Suprapubic skin (tissue), 4 donors: ENCODE data around the gene ESX1. TPM values are rescaled to one million over a fixed set of nuclear protein-coding genes. Genes with fewer than 3 reads are reported as not detected.

Experiments
- DNase-seq, 2 donors: peaks; one replicate each; pipeline ENCODE4 v3.0.0-alpha.2; 2019; ENCODE audit warnings: low spot score in 2 of 2
- H3K27ac ChIP-seq: fragments of 200-600 bp; sonication (generic); one replicate; pipeline ENCODE4 v1.5.1; 2019
- H3K27me3 ChIP-seq: fragments of 200-600 bp; sonication (generic); one replicate; pipeline ENCODE4 v1.5.1; 2019
- H3K36me3 ChIP-seq: fragments of 200-600 bp; sonication (generic); one replicate; pipeline ENCODE4 v1.5.1; 2019
- H3K4me1 ChIP-seq: fragments of 200-600 bp; sonication (generic); one replicate; pipeline ENCODE4 v1.5.1; 2019
- H3K4me3 ChIP-seq: fragments of 200-600 bp; sonication (generic); one replicate; pipeline ENCODE4 v1.5.1; 2019; ENCODE audit warnings: mild to moderate bottlenecking
- H3K9me3 ChIP-seq: fragments of 200-600 bp; sonication (generic); one replicate; pipeline ENCODE4 v1.5.1; 2019
- CTCF ChIP-seq, 2 donors: fragments of 200-600 bp in 1 of 2; fragments of 450-650 bp in 1 of 2; sonication (generic) in 1 of 2; IDR thresholded peaks; one replicate each; pipeline ENCODE4 v1.5.1; 2016 to 2019; ENCODE audit warnings: antibody characterized with exemption in 2 of 2, mild to moderate bottlenecking in 1 of 2, moderate library complexity in 1 of 2
- EP300 ChIP-seq: sonication (generic); formaldehyde crosslinking; IDR thresholded peaks from one replicate; pipeline ENCODE4 v1.6.1; 2017; ENCODE audit warnings: antibody characterized with exemption
- POLR2A ChIP-seq, 2 donors: fragments of 450-650 bp; IDR thresholded peaks; one replicate each; pipeline ENCODE4 v1.6.1; 2017; ENCODE audit warnings: antibody characterized with exemption in 2 of 2, mild to moderate bottlenecking in 2 of 2, moderate library complexity in 2 of 2
- POLR2AphosphoS5 ChIP-seq, 3 donors: sonication (generic); formaldehyde crosslinking; IDR thresholded peaks; one replicate each; pipeline ENCODE4 v1.6.1; 2017; ENCODE audit warnings: antibody characterized with exemption in 3 of 3
- WGBS: methylation state at CpG from one replicate; pipeline ENCODE4 v1.1.5; 2018; 5-methylcytosine and 5-hydroxymethylcytosine counted together
- total RNA-seq, 4 donors: library from RNA; depleted of rRNA; stranded (reverse); fragments of >200 nt; gene quantifications; one replicate each; pipeline ENCODE4 v1.1.0, GENCODE V29; 2016

The ESX1 gene
- total RNA-seq, 4 donors from 2014 or later = not detected

DNA sequence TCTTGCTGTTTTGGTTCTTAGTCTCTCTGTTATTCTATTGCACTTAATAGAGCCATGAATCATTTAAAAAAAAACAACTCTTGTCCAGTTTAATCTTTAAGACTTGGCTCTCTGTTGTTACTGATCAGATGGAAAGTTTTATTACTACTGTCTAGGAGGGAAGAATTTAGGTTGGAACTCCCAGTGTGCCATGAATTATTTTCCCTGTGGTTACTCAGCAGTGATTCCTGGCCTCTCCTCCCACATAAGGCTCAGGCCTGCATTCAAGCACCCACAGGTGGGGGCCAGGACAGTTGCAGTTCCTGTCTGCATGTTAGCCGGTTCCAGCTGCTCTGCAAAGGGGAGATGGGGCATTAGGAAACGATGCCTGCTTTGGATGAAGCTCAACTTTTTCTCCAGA lies 29.8 kb upstream of the ESX1 start:
- TF ChIP-seq CTCF (IDR thresholded peaks at IDR 0.05) = no peak
- TF ChIP-seq POLR2AphosphoS5 (IDR thresholded peaks at IDR 0.05) = no peak
- no peak for TF ChIP-seq EP300
- TF ChIP-seq POLR2A (IDR thresholded peaks at IDR 0.05) = no peak
- Histone ChIP-seq H3K36me3 (no peaks in the 10 kb centered on the region), H3K9me3 (no peaks in the 10 kb centered on the region), H3K27me3 (no peaks in the 10 kb centered on the region), H3K27ac (no peak overlapping the region), H3K4me3 (no peak overlapping the region), H3K4me1 (no peaks in the 10 kb centered on the region)
- no peak for DNase-seq
- 51% methylated on average over 2 of the region's 2 CpGs for WGBS

DNA sequence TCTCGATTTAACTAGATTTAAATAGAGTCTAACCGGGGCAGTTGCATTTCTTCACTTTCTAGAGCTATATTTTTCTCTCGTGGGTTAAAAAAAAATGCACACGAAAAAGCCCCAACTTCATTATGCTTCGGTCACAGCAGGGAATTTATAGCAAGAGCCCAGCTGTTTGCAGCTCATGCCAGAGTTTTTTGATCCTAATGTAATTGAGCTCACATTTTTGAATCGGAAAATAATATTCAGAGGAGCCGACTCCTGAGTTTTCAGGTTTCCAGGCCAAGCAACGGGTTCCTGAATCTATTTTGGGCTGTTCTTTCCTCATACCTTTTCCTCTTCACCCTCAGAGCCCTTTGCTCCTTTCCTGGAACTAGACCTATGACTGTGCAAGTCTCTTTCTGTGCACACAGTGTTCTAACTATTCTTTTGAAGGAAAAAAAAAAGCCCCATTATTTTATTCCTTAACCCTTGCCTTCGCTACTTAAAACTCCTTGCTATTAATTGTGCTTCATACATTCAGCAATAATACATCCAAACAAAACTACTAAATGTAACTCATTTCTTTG lies 27.5 kb upstream of the ESX1 start:
- TF ChIP-seq EP300 (no peak), POLR2AphosphoS5 (IDR thresholded peaks at IDR 0.05) (no peak), POLR2A (IDR thresholded peaks at IDR 0.05) (no peak), CTCF (IDR thresholded peaks at IDR 0.05) (no peak)
- H3K36me3 ChIP-seq = no peaks in the 10 kb centered on the region
- H3K4me1 ChIP-seq = no peaks in the 10 kb centered on the region
- no peak for DNase-seq
- H3K27me3 ChIP-seq = no peaks in the 10 kb centered on the region
- 43% methylated on average over 9 of the region's 9 CpGs for WGBS
- H3K4me3 ChIP-seq = no peak overlapping the region
- no peaks in the 10 kb centered on the region for H3K9me3 ChIP-seq
- no peak overlapping the region for H3K27ac ChIP-seq

GRCh38 chrX:104281564-104281963 lies 26.8 kb upstream of the ESX1 start:
- no peak for TF ChIP-seq CTCF (IDR thresholded peaks at IDR 0.05)
- no peak for TF ChIP-seq POLR2A (IDR thresholded peaks at IDR 0.05)
- TF ChIP-seq EP300 = no peak
- H3K4me1 ChIP-seq = no peaks in the 10 kb centered on the region
- H3K9me3 ChIP-seq = no peaks in the 10 kb centered on the region
- no peaks in the 10 kb centered on the region for H3K27me3 ChIP-seq
- no peak for DNase-seq
- no peaks in the 10 kb centered on the region for H3K36me3 ChIP-seq
- no peak overlapping the region for H3K4me3 ChIP-seq
- no peak overlapping the region for H3K27ac ChIP-seq
- WGBS = 66% methylated on average over 4 of the region's 4 CpGs

DNA sequence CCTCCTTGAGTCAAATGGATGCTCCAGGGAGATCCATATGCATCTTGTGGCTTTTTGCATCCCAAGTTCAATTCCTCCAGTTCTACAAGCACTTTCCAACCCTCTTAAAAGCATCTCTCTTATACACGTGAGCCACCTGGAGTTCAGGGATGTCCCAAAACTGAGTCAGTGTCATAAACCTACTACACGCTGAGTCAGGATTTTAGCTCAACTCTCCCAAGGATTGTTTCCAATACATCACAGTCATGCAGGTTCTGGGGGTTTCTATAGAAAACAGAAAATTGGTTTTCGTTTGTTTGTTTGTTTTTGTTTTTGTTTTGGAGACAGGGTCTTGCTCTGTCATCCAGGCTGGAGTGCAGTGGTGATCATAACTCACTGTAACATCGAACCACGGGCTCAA lies 25.9 kb upstream of the ESX1 start:
- Histone ChIP-seq H3K9me3 (no peaks in the 10 kb centered on the region), H3K27ac (no peak overlapping the region), H3K36me3 (no peaks in the 10 kb centered on the region), H3K4me1 (no peaks in the 10 kb centered on the region), H3K27me3 (no peaks in the 10 kb centered on the region), H3K4me3 (no peak overlapping the region)
- 76% methylated on average over 5 of the region's 5 CpGs for WGBS
- TF ChIP-seq CTCF (IDR thresholded peaks at IDR 0.05) = no peak
- no peak for TF ChIP-seq POLR2AphosphoS5 (IDR thresholded peaks at IDR 0.05)
- no peak for TF ChIP-seq POLR2A (IDR thresholded peaks at IDR 0.05)
- no peak for TF ChIP-seq EP300
- no peak for DNase-seq

- DNase-seq = no peak
- H3K36me3 ChIP-seq = no peaks in the 10 kb centered on the region
- no peaks in the 10 kb centered on the region for H3K27me3 ChIP-seq
- H3K9me3 ChIP-seq = no peaks in the 10 kb centered on the region
- 5% methylated on average over 7 of the region's 7 CpGs for whole genome bisulfite sequencing
- no peak overlapping the region for H3K4me3 ChIP-seq
- H3K27ac ChIP-seq = no peak overlapping the region
- no peaks in the 10 kb centered on the region for H3K4me1 ChIP-seq
- TF ChIP-seq CTCF (IDR thresholded peaks at IDR 0.05) = peak; percentile 18 to 29
- TF ChIP-seq POLR2A (IDR thresholded peaks at IDR 0.05) = no peak
- TF ChIP-seq POLR2AphosphoS5 (IDR thresholded peaks at IDR 0.05) = no peak
- no peak for TF ChIP-seq EP300
Measured at GRCh38 chrX:104270916-104271512, 16.3 kb upstream of the ESX1 start.
